ENCODE results near the gene MAN2C1.
A peak's percentile ranks its signal among the peaks of the same experiment; 100 is the strongest.

MAN2C1 gene

GRCh38 chr15:75307778-75308390 is 60.5 kb downstream of the MAN2C1 start:
- DNase-seq (ENCODE audit: low spot score): peak; percentile 26

GRCh38 chr15:75306188-75306587 is 62.2 kb downstream of the MAN2C1 start:
- no peak for DNase-seq (ENCODE audit: low spot score)
